Measurements from ENCODE around the gene PIGR.

Gene PIGR

GRCh38 chr1:206946261-206946660, at the start of gene PIGR:
TSS of gene PIGR (minus strand) at chr1:206946466. CDS start at chr1:206940531, 5,935 bp downstream.
- no peak for DNase-seq

GRCh38 chr1:206992790-206993189, 46.5 kb upstream of the PIGR start:
- DNase-seq, result no peak

- no peak for DNase-seq
These were observed 41.6 kb upstream of the PIGR start for GRCh38 chr1:206987873-206988272.

- DNase-seq, result no peak
These were observed 40.6 kb upstream of the PIGR start for GRCh38 chr1:206986885-206987284.

- DNase-seq, result no peak
These were observed 40.1 kb upstream of the PIGR start for GRCh38 chr1:206986402-206986801.

GRCh38 chr1:206985162-206985749, 39.0 kb upstream of the PIGR start:
- no peak for DNase-seq

- peak; percentile 55 for DNase-seq
These were observed 36.0 kb upstream of the PIGR start for GRCh38 chr1:206982216-206982615.

- no peak for DNase-seq
These were observed 33.2 kb upstream of the PIGR start for GRCh38 chr1:206979379-206980043.

GRCh38 chr1:206978259-206978658, 32.0 kb upstream of the PIGR start:
- no peak for DNase-seq

GRCh38 chr1:206975306-206975705, 29.0 kb upstream of the PIGR start:
- DNase-seq, result no peak

GRCh38 chr1:206974140-206974539, 27.9 kb upstream of the PIGR start:
- no peak for DNase-seq

- DNase-seq, result no peak
These were observed 26.5 kb upstream of the PIGR start for GRCh38 chr1:206972728-206973127.

- DNase-seq, result no peak
These were observed 24.9 kb upstream of the PIGR start for GRCh38 chr1:206971029-206971655.

GRCh38 chr1:206970446-206970845, 24.2 kb upstream of the PIGR start, which contains the start of gene FCAMR:
TSS of gene FCAMR (minus strand) at chr1:206970460. CDS start at chr1:206970125, 335 bp downstream.
- no peak for DNase-seq

- no peak for DNase-seq
These were observed 22.8 kb upstream of the PIGR start for GRCh38 chr1:206969090-206969489.

- no peak for DNase-seq
These were observed 21.0 kb upstream of the PIGR start for GRCh38 chr1:206967096-206967849.

- no peak for DNase-seq
These were observed 19.5 kb upstream of the PIGR start for GRCh38 chr1:206965781-206966180.

GRCh38 chr1:206963740-206964139, 17.5 kb upstream of the PIGR start:
- no peak for DNase-seq

- no peak for DNase-seq
These were observed 16.9 kb upstream of the PIGR start for GRCh38 chr1:206963119-206963712.

- DNase-seq, result no peak
These were observed 16.0 kb upstream of the PIGR start for GRCh38 chr1:206962272-206962671.

GRCh38 chr1:206961668-206962067, 15.4 kb upstream of the PIGR start:
- no peak for DNase-seq

- no peak for DNase-seq
These were observed 14.6 kb upstream of the PIGR start for GRCh38 chr1:206960676-206961386.

Data from activated naive CD4-positive, alpha-beta T cell treated with anti-CD3 and anti-CD28 coated beads, Interleukin-2, amount 50 U/mL, for 16 hours (primary cell).